Retinal pigment epithelial cell (primary cell): ENCODE results near the gene MEP1B.

Experiments used
- DNase-seq: peaks from one replicate; pipeline ENCODE4 v3.0.0-alpha.2; 2010; ENCODE audit warnings: low read depth
- H3K4me3 ChIP-seq: 2 replicates; pipeline ENCODE4 v1.5.1; 2011; ENCODE audit warnings: mild to moderate bottlenecking, low read length, control low read depth, moderate library complexity
- CTCF ChIP-seq: conservative IDR thresholded peaks from 2 replicates; pipeline ENCODE4 v1.5.1; 2011; ENCODE audit warnings: low read depth, low read length, control low read depth, inconsistent platforms

The MEP1B gene

GRCh38 chr18:32257084-32257785, 67.4 kb downstream of the MEP1B start:
- TF ChIP-seq CTCF: no peak
- no peak for DNase-seq
- no peak overlapping the region for H3K4me3 ChIP-seq

GRCh38 chr18:32258148-32258547, 68.3 kb downstream of the MEP1B start:
- no peak for TF ChIP-seq CTCF
- H3K4me3 ChIP-seq: no peak overlapping the region

GRCh38 chr18:32258558-32259204, 68.8 kb downstream of the MEP1B start:
- H3K4me3 ChIP-seq: no peak overlapping the region
- no peak for TF ChIP-seq CTCF
- DNase-seq: no peak

More at GRCh38 chr18:32258148-32258547, 68.3 kb downstream of the MEP1B start:
- DNase-seq: no peak

- no peak for DNase-seq
- no peak overlapping the region for H3K4me3 ChIP-seq
- no peak for TF ChIP-seq CTCF
These were observed 69.7 kb downstream of the MEP1B start for GRCh38 chr18:32259553-32259952.

GRCh38 chr18:32261003-32261402, 71.2 kb downstream of the MEP1B start:
- no peak overlapping the region for H3K4me3 ChIP-seq
- no peak for DNase-seq
- TF ChIP-seq CTCF: peak; percentile 21

GRCh38 chr18:32262092-32262491, 72.3 kb downstream of the MEP1B start:
- no peak for DNase-seq
- no peak overlapping the region for H3K4me3 ChIP-seq
- TF ChIP-seq CTCF: no peak

- no peak for DNase-seq
- TF ChIP-seq CTCF: no peak
- H3K4me3 ChIP-seq: no peak overlapping the region
These were observed 74.6 kb downstream of the MEP1B start for GRCh38 chr18:32264401-32264800.
